22Rv1 (cell line): Measurements from ENCODE around the gene CYP26B1.

ENCODE experiments used
- H3K27ac ChIP-seq: fragments of 450-650 bp; 2 replicates; pipeline ENCODE4 v1.5.1; 2017
- ZFX ChIP-seq: fragments of 450-650 bp; IDR thresholded peaks from 2 replicates; pipeline ENCODE4 v1.6.1; 2017; ENCODE audit warnings: antibody characterized with exemption, borderline replicate concordance
- TF ChIP-seq, protein P1 (sequence below): fragments of 450-650 bp; IDR thresholded peaks from 2 replicates; pipeline ENCODE4 v1.5.1; 2017; ENCODE audit warnings: mild to moderate bottlenecking

CYP26B1 gene

DNA sequence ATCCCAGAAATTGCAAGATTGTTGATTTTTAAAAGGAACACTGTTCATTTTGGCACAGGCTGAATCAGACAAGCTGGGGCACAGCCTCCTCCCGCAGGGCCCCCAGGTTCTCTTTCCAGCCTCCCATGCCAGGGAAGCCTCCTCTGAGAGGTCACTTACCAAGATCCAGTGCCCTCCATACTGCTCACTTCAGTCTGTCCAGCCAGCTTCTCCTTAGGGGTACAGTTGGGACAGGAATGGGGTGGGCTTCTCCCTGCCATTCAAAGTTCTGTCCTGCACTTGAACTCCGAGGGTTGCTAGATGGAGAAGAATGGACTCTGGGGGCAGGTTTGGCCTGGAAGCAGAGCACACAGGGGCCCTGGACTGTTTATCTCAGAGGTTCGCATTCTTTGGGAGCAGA is 7.5 kb upstream of the CYP26B1 start:
- no peak overlapping the region for H3K27ac ChIP-seq
- no peak for TF ChIP-seq ZFX

GRCh38 chr2:72154386-72154975 is 6.8 kb upstream of the CYP26B1 start:
- H3K27ac ChIP-seq: no peak overlapping the region

GRCh38 chr2:72153924-72154323 is 6.3 kb upstream of the CYP26B1 start:
- TF ChIP-seq, protein P1, sequence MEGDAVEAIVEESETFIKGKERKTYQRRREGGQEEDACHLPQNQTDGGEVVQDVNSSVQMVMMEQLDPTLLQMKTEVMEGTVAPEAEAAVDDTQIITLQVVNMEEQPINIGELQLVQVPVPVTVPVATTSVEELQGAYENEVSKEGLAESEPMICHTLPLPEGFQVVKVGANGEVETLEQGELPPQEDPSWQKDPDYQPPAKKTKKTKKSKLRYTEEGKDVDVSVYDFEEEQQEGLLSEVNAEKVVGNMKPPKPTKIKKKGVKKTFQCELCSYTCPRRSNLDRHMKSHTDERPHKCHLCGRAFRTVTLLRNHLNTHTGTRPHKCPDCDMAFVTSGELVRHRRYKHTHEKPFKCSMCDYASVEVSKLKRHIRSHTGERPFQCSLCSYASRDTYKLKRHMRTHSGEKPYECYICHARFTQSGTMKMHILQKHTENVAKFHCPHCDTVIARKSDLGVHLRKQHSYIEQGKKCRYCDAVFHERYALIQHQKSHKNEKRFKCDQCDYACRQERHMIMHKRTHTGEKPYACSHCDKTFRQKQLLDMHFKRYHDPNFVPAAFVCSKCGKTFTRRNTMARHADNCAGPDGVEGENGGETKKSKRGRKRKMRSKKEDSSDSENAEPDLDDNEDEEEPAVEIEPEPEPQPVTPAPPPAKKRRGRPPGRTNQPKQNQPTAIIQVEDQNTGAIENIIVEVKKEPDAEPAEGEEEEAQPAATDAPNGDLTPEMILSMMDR: no peak
- no peak for TF ChIP-seq ZFX
- no peak overlapping the region for H3K27ac ChIP-seq

More at GRCh38 chr2:72154386-72154975, 6.8 kb upstream of the CYP26B1 start:
- TF ChIP-seq ZFX: no peak
- TF ChIP-seq, protein P1: no peak

DNA sequence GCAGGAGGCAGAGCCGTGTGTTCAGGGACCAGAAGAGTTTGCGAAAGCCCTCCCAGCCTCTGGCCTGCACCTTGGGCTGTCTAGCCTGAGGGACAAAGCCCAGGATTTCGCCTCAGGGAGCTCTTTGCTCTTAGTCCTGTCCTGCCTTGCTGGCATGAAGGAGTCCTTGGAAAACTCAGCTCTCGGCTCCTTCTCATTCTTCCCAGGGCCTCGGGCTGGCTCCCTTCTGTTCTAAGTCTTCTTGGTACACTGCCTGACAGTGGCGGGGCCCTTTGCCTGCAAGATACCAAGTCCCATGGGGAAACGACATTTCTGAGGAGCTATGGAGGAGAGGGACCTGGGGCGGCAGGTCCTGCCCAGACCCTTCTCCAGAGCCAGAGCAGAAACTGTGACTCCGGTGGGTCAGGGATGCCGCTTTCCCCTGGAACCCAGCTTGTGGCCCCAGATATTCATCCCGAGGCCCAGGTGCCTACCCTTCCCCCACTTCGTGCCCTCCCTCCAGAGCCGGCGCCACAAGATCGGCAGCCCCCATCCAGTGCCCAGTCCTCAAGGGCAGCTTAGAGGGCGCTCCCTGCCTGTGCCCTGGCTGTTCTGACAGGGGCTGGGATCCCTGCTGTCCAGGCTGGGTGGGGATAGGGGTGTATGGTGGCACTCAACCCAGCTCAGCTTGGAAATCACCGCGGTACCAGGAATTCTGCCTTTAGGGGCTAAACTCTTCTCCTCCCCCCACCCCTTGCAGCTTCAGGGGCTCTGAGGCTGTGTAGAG is 5.5 kb upstream of the CYP26B1 start:
- TF ChIP-seq, protein P1: no peak
- no peak for TF ChIP-seq ZFX

DNA sequence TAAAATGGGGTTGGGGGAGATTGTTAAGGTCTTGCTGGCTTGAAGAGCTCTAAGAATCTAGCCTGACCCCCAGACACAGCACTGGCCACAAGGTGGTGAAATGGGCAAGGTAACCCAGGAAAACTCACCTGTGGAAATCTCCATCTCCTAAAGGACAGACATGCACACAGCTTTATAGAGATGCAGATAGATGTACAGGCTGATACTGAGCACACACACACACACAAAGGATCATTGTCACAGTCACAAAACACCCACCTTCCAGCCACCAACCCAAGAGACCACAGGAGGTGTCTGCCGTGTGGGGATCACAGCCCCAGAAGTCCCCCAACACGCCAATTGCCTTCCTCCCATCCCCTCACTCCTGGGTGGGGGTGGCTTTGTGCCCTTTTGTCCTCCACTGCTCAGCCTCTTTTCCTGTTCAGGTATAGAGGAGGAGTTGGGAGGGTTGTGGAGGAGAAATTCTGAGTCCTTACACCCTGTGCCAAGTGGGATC is 3.2 kb upstream of the CYP26B1 start:
- no peak overlapping the region for H3K27ac ChIP-seq
- TF ChIP-seq, protein P1: no peak
- no peak for TF ChIP-seq ZFX

More for the DNA sequence above, 5.5 kb upstream of the CYP26B1 start:
- H3K27ac ChIP-seq: no peak overlapping the region

DNA sequence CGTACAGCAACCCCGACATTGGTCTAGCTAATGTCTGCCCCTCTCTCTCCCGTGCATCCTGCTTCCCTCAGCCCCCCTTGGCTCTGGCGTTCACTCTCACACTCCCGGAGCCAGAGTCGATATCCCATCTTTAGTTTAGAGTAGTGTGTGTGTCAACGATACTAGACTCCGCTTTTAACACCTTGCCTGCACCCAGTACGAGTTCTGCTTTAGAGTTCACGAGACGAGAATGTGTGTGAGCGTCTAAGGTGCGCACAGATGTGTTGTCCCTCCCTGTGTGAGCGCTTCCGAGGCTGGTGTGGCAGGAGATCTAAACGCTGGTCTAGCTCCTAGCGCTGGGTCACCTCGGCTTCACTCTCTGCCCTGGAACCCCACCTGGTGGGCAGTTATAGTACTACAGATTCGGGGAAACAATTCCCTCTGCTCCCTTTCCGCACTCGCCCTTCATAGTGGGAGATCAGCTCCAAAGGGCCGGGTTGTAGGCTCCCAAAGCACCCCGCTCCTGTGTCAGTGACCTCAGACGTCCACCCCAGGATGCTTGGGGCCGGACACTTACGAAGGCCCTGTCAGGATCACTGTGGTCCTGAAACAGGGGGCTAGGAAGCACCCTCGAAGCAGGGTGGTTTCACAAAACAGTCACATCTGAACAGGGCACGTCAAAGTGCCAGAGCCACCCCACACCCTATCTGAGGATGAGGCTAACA is 2.6 kb upstream of the CYP26B1 start:
- H3K27ac ChIP-seq: no peak overlapping the region
- TF ChIP-seq, protein P1: peak; percentile 84
- no peak for TF ChIP-seq ZFX

DNA sequence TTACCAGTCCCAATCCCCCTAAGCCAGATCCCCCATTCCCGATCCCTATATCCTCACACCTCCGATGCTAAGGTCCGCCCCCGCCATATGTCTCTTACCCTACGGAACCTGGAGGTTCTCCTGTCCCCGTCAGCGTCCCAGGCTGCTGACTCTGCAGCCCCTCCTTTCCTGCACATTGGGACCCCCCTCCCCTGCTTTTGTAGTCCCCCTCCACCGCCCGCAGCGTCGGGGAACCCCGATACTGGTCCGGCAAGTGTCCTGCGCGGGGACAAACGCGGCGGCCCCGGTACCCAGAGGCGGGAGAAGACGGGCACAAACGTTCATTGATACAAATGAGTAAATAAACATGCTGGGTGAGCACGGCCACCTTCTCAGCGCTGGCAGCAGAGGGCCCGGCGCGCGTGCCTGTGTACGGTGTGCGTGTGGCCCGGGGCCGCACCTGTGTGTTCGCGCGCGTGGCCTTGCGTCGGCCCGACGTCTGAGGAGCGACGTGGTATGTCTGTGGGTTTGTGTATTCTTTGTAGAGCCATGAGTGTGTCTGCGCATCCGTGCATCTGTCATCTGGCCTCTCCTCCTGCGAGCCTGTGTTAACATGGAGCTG is 2.0 kb upstream of the CYP26B1 start:
- H3K27ac ChIP-seq: no peak overlapping the region
- TF ChIP-seq, protein P1: no peak
- no peak for TF ChIP-seq ZFX
